HG03159 (cell line): ENCODE measurements around the gene ATP6V0A1.
A peak's percentile ranks its signal among the peaks of the same experiment; 100 is the strongest.
"Not testable (repeated sequence)": the region's sequence is repeated elsewhere in the genome, so short reads cannot be mapped to it uniquely, and the experiment has no call there.

ENCODE experiments used
- ATAC-seq: cut with Tn5 transposase; IDR thresholded peaks from one replicate; pipeline ENCODE4 v1.9.1; 2021; ENCODE audit warnings: mild to moderate bottlenecking, moderate library complexity; ENCODE audit not compliant: unreplicated experiment

ATP6V0A1 gene

DNA sequence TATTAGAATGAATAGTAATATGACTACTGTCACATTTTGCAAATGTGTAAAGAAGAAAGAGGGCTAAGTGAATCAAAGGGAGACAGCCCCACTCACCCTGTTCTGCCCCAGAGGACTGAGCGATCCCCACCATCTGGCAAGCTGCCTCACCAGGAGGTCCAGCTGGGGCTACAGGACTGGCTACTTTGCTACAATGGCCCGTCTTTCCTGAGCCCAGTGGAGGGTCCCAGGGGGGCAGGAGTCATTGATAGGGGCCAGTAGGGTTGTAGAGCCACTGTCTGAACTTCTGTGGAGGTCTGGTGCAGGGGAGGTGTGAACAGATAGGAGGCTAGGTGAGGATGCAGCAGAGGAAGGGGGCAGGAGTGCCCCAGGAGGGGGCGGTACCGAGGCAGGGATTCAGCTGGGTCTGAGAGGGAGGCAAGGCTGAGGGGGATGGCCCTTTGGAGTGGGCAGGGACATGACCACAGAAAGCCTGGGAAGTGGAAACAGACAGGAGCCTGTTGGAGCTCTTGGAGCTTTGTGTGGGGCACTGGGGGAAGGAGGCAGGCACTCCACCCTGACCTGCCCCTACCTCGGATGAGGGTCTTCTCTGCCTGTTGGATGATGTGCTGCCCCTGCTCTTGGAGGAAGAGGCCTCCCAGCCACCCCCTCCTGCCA lies 97.4 kb downstream of the ATP6V0A1 start:
- not testable (repeated sequence) for ATAC-seq

DNA sequence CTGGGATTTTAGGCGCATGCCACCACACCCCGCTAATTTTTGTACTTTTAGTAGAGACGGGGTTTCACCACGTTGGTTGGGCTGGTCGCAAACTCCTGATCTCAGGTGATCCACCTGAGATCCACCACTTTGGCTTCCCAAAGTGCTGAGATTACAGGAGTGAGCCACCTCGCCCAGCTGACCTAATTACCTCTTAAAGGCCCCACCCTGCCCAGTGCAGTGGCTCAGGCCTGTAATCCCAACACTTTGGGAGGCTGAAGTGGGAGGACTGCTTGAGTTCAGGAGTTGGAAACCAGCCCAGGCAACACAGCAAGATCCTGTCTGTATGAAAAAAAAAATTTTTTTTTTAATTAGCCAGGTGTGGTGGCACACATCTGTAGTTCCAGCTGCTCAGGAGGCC lies 100.4 kb downstream of the ATP6V0A1 start:
- no peak for ATAC-seq

DNA sequence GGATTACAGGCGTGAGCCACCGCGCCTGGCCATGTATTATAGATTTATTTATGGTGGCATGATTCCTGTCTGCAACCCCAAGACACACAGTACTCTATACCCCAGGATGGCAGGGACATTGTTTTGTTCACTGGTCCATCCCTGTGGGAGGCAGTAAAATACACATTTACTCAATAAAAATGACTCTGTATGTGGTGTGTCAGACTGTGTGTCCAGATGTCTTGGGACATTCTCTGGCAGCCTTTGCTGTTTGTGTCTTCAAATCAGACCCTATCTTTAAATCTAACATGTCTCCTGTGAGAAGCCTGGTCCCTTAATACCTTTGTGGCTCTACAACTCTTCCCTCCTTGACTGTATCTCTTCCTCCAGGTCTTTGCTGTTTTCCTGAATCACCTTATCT lies 101.6 kb downstream of the ATP6V0A1 start:
- no peak for ATAC-seq

- no peak for ATAC-seq
Observed at GRCh38 chr17:42561897-42562387, 103.3 kb downstream of the ATP6V0A1 start, which contains the start of gene COASY. TSS of gene COASY (plus strand) at chr17:42562148. CDS start at chr17:42562623, 475 bp downstream.

DNA sequence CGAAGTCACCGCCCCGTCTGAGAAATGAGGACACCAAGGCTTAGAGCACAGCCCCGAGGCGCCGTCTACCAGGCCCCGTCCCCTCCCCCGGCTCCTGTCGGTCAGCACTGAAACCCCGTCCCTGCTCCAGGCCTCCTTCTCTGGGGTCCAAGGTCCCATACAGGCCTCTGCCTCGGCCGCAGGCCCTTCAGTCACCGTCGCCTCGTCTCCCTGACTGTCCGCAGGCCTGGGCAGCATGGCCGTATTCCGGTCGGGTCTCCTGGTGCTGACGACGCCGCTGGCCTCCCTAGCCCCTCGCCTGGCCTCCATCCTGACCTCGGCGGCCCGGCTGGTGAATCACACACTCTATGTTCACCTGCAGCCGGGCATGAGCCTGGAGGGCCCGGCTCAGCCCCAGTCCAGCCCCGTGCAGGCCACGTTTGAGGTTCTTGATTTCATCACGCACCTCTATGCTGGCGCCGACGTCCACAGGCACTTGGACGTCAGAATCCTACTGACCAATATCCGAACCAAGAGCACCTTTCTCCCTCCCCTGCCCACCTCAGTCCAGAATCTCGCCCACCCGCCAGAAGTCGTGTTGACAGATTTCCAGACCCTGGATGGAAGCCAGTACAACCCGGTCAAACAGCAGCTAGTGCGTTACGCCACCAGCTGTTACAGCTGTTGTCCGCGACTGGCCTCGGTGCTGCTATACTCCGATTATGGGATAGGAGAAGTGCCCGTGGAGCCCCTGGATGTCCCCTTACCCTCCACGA lies 103.9 kb downstream of the ATP6V0A1 start:
- ATAC-seq = no peak

- no peak for ATAC-seq
Observed at GRCh38 chr17:42563143-42563509, 104.4 kb downstream of the ATP6V0A1 start.

- ATAC-seq = no peak
Observed at GRCh38 chr17:42563543-42563942, 104.9 kb downstream of the ATP6V0A1 start.

DNA sequence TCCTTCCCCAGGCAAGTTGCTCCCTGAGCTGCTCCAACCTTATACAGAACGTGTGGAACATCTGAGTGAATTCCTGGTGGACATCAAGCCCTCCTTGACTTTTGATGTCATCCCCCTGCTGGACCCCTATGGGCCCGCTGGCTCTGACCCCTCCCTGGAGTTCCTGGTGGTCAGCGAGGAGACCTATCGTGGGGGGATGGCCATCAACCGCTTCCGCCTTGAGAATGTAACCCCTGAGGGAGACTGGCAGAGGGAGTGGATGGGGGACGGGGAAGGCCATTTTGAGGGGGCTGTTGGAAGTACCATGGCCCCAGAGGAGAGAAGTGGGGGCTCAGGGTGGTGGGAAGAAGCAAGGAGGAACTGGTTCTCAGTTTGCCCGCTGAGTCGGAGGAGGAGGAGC lies 105.3 kb downstream of the ATP6V0A1 start:
- ATAC-seq = no peak

DNA sequence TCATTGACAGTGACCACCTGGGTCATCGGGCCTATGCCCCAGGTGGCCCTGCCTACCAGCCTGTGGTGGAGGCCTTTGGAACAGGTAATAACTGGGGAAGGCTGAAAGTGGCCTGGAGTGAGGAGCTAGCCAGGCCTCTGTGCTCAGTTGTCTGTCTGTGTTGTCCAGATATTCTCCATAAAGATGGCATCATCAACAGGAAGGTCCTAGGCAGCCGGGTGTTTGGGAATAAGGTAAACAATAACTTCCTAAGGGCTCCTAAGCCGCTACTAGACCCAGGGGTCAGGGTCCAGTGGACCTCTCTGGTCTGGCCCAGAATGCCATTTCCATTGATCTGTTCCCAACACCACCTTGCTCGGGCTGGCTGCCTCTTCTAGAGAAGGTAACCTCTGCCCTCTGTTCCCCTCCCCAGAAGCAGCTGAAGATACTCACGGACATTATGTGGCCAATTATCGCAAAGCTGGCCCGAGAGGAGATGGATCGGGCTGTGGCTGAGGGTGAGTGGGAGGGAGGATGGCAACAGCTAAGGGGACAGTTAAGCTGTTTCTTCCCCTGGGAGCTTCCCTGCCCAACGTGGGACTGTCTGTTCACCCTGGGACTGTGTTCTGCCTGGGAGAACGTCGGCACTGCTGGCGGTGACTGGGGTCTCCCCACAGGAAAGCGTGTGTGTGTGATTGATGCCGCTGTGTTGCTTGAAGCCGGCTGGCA lies 106.3 kb downstream of the ATP6V0A1 start:
- no peak for ATAC-seq

DNA sequence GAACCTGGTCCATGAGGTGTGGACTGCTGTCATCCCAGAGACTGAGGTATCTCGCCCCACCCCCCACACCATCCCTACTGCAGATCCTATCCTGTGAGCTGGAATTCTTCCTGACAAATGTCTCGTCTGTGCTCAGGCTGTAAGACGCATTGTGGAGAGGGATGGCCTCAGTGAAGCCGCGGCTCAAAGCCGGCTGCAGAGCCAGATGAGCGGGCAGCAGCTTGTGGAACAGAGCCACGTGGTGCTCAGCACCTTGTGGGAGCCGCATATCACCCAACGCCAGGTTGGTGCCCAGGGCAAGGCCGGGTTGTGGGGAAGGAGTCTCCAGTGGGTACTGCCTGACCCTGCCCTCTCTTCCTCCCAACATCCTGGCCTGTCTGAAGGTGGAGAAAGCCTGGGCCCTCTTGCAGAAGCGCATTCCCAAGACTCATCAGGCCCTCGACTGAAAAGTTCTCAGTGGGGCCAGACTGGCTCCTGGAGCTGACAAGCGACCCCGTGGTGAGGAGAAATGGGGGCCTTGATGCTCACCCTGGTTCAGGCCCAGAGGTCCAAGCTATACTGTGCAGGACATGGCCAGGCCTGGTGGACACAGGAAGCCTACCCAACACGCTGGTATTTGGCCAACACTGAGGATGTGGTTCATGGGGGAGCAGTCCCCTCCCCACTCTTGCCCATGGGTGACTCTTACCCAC lies 107.0 kb downstream of the ATP6V0A1 start:
- no peak for ATAC-seq

DNA sequence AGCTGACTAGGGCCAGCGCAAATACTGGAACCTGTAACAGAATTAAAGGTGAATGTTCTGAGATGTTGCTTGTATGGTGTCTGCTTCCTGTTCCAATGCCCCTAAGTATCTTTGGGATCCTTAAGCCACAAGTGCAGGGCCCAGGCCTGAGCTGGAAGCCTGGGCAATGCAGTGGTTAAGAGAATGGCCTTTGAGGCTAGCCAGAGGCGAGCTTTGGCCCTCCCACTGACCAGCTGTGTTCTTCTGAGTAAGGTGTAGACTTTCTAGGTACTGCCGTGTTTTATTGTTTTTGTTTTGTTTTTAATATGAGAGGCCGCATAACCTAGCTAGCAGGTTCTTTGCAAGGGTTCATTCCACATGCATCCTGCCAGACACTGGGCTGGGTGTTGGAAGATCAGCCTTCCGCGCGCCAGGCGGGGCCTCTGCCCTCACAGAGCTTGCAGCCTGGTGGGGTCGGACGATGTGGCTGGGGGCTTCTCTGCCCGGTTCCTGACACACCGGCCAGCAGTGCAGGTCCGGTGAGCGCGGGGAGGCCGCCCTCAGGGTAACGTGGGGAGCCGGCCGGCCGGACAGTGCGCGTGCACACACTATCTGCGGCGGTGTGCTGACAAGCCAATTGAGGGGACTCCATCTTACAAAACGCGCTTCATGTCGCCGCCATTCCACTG lies 107.7 kb downstream of the ATP6V0A1 start:
- ATAC-seq = no peak

- ATAC-seq = peak; percentile 59
Observed at GRCh38 chr17:42566883-42567573, 108.3 kb downstream of the ATP6V0A1 start, which contains the start of gene MLX. TSS of gene MLX (plus strand) at chr17:42567100. CDS start at chr17:42567125, 25 bp downstream.

GRCh38 chr17:42568341-42569111 lies 109.8 kb downstream of the ATP6V0A1 start:
- no peak for ATAC-seq

DNA sequence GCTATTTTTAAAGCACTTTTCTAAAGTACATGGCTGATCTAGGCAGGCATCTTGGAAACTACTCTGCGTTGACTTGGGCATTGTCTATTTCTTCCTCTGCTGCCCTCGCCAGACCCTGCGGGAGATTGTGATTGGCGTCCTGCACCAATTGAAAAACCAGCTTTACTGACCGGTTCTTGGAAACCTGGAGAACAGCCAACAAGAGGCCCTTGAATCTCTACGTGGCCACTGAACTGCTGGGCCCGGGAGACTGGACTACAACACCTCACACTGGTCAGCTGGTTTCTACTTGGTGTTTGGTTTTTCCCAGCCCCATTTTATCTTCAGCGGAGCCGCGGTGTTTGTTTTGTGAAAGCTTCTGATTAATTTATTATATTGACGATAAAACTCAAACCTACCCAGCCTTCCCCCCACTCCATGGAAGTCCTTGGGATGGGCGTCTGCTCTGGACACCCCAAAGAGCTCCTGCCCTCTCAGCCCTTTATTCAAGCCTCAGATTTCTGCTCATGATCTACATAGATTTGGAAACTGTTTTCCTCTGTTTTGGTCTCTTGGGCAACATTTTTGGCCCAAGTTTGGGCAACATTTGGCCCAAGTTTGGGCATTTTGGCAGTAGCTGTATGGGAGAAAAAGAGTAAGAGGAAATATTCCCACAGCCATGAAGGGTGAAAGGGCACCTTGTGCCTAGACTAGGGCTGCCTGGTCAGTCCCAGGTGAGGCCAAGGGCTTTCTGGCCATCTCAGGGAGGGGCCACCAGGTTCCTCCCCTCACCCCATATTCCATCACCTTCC lies 113.0 kb downstream of the ATP6V0A1 start:
- ATAC-seq = no peak
